MV-4-11 (cell line): ENCODE data around the gene PDLIM3.
A peak's percentile ranks its signal among the peaks of the same experiment; 100 is the strongest.

Source experiments
- DNase-seq: peaks from one replicate; lab custom pipeline; 2025; lab: John Stamatoyannopoulos, UW

PDLIM3 gene

GRCh38 chr4:185518069-185518468, 17.2 kb downstream of the PDLIM3 start:
- DNase-seq, result no peak

GRCh38 chr4:185515248-185515647, 20.1 kb downstream of the PDLIM3 start:
- no peak for DNase-seq

GRCh38 chr4:185514182-185514697, 21.1 kb downstream of the PDLIM3 start:
- no peak for DNase-seq

GRCh38 chr4:185513489-185514181, 21.7 kb downstream of the PDLIM3 start:
- DNase-seq, result peak; percentile 87

- no peak for DNase-seq
These were observed 22.8 kb downstream of the PDLIM3 start for GRCh38 chr4:185512516-185512915.

GRCh38 chr4:185511243-185511642, 24.1 kb downstream of the PDLIM3 start:
- DNase-seq, result peak; percentile 49

- DNase-seq, result no peak
These were observed 24.5 kb downstream of the PDLIM3 start for GRCh38 chr4:185510806-185511205.

- DNase-seq, result no peak
These were observed 27.1 kb downstream of the PDLIM3 start for GRCh38 chr4:185508181-185508580.

- DNase-seq, result no peak
These were observed 28.9 kb downstream of the PDLIM3 start for GRCh38 chr4:185506422-185506821.

- no peak for DNase-seq
These were observed 30.9 kb downstream of the PDLIM3 start for GRCh38 chr4:185504098-185505047.

- no peak for DNase-seq
These were observed 32.9 kb downstream of the PDLIM3 start for GRCh38 chr4:185502386-185502785.

- no peak for DNase-seq
These were observed 34.7 kb downstream of the PDLIM3 start for GRCh38 chr4:185500576-185500975.

GRCh38 chr4:185500035-185500434, 35.3 kb downstream of the PDLIM3 start:
- DNase-seq, result no peak

- DNase-seq, result no peak
These were observed 46.7 kb downstream of the PDLIM3 start for GRCh38 chr4:185488650-185489049.

GRCh38 chr4:185481401-185481800, 53.9 kb downstream of the PDLIM3 start:
- no peak for DNase-seq

- no peak for DNase-seq
These were observed 55.1 kb downstream of the PDLIM3 start for GRCh38 chr4:185480016-185480732.

- DNase-seq, result no peak
These were observed 55.8 kb downstream of the PDLIM3 start for GRCh38 chr4:185479507-185479971.

GRCh38 chr4:185473247-185473646, 62.1 kb downstream of the PDLIM3 start:
- DNase-seq, result no peak

- no peak for DNase-seq
These were observed 63.2 kb downstream of the PDLIM3 start for GRCh38 chr4:185472103-185472542.

- DNase-seq, result peak; percentile 39
These were observed 63.8 kb downstream of the PDLIM3 start, which contains the start of gene CCDC110 for GRCh38 chr4:185471235-185472102. CCDC110 (minus strand) TSS chr4:185471733; CDS start chr4:185471683, 50 bp downstream.
